ENCODE measurements around the gene CLCN1. TPM values are rescaled to one million over a fixed set of nuclear protein-coding genes. Genes with fewer than 3 reads are reported as not detected.
A peak's percentile ranks its signal among the peaks of the same experiment; 100 is the strongest.
"Not testable (repeated sequence)": the region's sequence is repeated elsewhere in the genome, so short reads cannot be mapped to it uniquely, and the experiment has no call there.

Gene CLCN1
- polyA plus RNA-seq, 4 donors = 0.19 to 24.9 TPM; not detected in 2

DNA sequence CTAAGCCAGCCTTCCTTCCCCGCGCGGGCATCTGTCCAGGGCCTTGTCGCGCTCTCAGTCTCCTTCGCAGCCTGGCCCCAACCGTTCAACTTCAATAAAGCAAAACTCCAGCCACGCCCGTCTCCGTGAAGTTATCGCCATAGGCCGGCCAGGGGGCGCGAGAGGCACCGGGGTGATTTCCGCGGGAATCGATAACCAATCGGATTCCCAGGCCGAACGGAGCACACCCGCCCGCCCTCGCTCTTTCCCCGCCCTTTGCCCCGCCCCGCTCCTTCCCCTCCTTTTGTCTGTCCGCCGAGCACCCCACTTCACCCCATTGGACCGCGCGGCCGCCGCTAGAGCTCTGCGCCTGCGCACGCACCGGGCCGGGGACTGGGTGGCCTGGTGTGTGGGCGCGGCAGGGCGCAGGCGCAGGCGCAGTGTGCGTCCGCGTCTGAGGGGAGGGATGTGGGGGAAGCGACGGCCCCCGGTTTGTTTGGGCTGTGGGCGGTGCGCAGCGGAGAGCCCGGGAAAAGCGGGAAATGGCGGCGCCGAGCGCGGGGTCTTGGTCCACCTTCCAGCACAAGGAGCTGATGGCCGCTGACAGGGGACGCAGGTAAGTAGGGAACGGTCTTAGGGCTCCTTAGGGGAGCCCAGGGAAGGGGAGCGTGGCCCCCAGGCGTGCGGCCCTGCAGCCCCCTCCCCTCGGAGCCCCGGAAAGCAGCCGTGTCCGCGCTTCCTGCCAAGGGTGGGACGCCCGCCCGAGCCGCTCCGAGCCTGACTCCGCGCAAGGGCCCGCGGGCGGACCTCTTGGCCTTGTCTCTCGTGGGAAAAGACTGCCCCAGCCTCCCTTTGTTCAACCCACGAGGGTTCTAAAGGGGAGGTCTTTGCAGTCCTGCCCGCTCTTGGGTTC lies 27.7 kb upstream of the CLCN1 start, which contains the start of gene CASP2:
Gene CASP2 (plus strand): TSS at position 417 of the 892 bp plus-strand sequence. CDS start 105 bp downstream, at position 522.
- H3K27me3 ChIP-seq (ENCODE audit: control insufficient read depth in 3 of 3, insufficient read depth in 3 of 3, low read length in 3 of 3) = no peaks in the 10 kb centered on the region
- H3K36me3 ChIP-seq (ENCODE audit: control insufficient read depth in 3 of 3, insufficient read depth in 2 of 3, low read depth in 1 of 3, low read length in 3 of 3) = peaks cover 2 to 34% (median 5%) of the 10 kb centered on the region in 3 donors
- no peak for FAIRE-seq
- 2 to 7% (median 3%) methylated on average over 57 to 84 of the region's 84 CpGs for WGBS, 3 donors
- peak; percentile 98 to 99 for DNase-seq
- peak within 1 kb of the TSS; percentile 66 to 88 (median 82) for H3K4me3 ChIP-seq (ENCODE audit: low read depth in 1 of 3, low read length in 3 of 3)
- peaks cover 0 to 7% of the 10 kb centered on the region in 2 donors for H3K9me3 ChIP-seq (ENCODE audit: control insufficient read depth in 2 of 2, insufficient read depth in 1 of 2, low read depth in 1 of 2, low read length in 1 of 2)
- peaks cover 9 to 49% (median 9%) of the 10 kb centered on the region in 3 donors for H3K4me1 ChIP-seq (ENCODE audit: control insufficient read depth in 3 of 3, insufficient read depth in 2 of 3, low read depth in 1 of 3, low read length in 2 of 3)
- H3K27ac ChIP-seq (ENCODE audit: low read depth in 1 of 3, low read length in 2 of 3) = peak within 1 kb of the TSS; percentile 57 to 89 (median 89)

DNA sequence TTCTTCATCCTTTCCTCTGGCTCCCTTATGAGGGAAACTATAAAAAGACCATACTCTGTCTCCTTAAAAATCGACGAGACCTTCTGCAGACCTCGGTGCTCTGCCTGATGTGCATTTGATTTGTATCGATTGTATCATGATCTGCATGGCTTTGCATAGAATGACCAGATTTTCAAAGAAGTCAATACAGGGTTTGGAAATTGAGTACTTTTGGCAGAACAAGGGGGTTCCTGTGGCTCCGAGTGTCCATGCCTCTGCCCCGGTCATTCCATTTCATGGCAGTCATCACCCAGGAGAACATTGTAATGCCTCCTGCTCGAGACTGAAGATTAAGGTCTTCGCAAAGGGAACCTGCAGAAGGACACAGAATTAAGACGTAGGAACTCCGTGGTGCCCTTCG lies 27.1 kb upstream of the CLCN1 start:
- no peak for FAIRE-seq
- H3K27ac ChIP-seq (ENCODE audit: low read depth in 1 of 3, low read length in 2 of 3) = peak overlapping the region in 2 of 3 donors; percentile 89

DNA sequence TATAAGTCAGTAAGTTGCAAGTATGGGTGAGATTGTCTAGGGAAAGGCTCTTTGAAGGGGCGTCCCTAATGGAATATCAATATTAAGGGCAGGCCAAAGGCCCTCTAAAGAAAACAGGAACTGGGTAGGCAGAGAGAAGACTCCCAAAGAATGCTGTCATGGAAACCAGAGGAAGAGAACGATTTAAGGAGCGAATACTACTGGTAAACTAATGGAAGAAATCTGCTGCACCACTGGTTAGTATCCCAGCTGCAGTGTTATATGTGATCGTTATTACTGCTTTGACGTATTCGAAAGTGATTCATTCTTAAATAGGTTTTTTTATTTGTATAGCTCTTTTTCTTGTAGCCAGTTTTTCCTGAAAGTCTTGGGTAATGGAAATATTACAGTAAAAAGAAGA lies 26.5 kb upstream of the CLCN1 start:
- Histone ChIP-seq H3K4me3 (ENCODE audit: low read depth in 1 of 3, low read length in 3 of 3) (peak overlapping the region in 2 of 3 donors; percentile 65 to 82), H3K27me3 (ENCODE audit: control insufficient read depth in 3 of 3, insufficient read depth in 3 of 3, low read length in 3 of 3) (no peaks in the 10 kb centered on the region), H3K4me1 (ENCODE audit: control insufficient read depth in 3 of 3, insufficient read depth in 2 of 3, low read depth in 1 of 3, low read length in 2 of 3) (peaks cover 6 to 37% (median 9%) of the 10 kb centered on the region in 3 donors), H3K27ac (ENCODE audit: low read depth in 1 of 3, low read length in 2 of 3) (no peak overlapping the region), H3K9me3 (ENCODE audit: control insufficient read depth in 2 of 2, insufficient read depth in 1 of 2, low read depth in 1 of 2, low read length in 1 of 2) (peaks cover 0 to 7% of the 10 kb centered on the region in 2 donors), H3K36me3 (ENCODE audit: control insufficient read depth in 3 of 3, insufficient read depth in 2 of 3, low read depth in 1 of 3, low read length in 3 of 3) (peaks cover 6 to 43% (median 13%) of the 10 kb centered on the region in 3 donors)
- DNase-seq (no peak), FAIRE-seq (no peak)
- WGBS, 3 donors = 3 to 12% (median 3%) methylated on average over 6 of the region's 6 CpGs

More for the DNA sequence above, 27.1 kb upstream of the CLCN1 start:
- peaks cover 0 to 7% of the 10 kb centered on the region in 2 donors for H3K9me3 ChIP-seq (ENCODE audit: control insufficient read depth in 2 of 2, insufficient read depth in 1 of 2, low read depth in 1 of 2, low read length in 1 of 2)
- peaks cover 7 to 43% (median 9%) of the 10 kb centered on the region in 3 donors for H3K4me1 ChIP-seq (ENCODE audit: control insufficient read depth in 3 of 3, insufficient read depth in 2 of 3, low read depth in 1 of 3, low read length in 2 of 3)
- H3K27me3 ChIP-seq (ENCODE audit: control insufficient read depth in 3 of 3, insufficient read depth in 3 of 3, low read length in 3 of 3) = no peaks in the 10 kb centered on the region
- peaks cover 2 to 41% (median 8%) of the 10 kb centered on the region in 3 donors for H3K36me3 ChIP-seq (ENCODE audit: control insufficient read depth in 3 of 3, insufficient read depth in 2 of 3, low read depth in 1 of 3, low read length in 3 of 3)
- no peak for DNase-seq
- H3K4me3 ChIP-seq (ENCODE audit: low read depth in 1 of 3, low read length in 3 of 3) = peak overlapping the region; percentile 65 to 88 (median 82)
- WGBS, 3 donors = 1% methylated on average over 11 of the region's 11 CpGs

DNA sequence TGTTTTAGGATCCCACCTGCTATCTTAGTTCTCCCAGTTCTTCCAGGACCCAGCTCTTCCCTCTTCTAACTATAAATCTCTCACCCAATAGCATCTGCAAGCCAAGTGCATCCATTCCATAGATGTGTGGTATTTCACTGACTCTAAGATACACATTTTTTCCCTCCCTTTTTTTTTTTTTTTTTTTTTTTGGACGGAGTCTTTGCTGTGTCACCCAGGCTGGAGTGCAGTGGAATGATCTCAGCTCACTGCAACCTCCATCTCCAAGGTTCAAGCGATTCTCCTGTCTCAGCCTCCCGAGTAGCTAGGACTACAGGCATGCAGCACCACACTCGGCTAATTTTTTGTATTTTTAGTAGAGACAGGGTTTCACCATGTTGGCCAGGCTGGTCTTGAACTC lies 26.0 kb upstream of the CLCN1 start:
- not testable (repeated sequence) for FAIRE-seq; H3K27me3 ChIP-seq (ENCODE audit: control insufficient read depth in 3 of 3, insufficient read depth in 3 of 3, low read length in 3 of 3); DNase-seq; H3K27ac ChIP-seq (ENCODE audit: low read depth in 1 of 3, low read length in 2 of 3); H3K4me3 ChIP-seq (ENCODE audit: low read depth in 1 of 3, low read length in 3 of 3); H3K9me3 ChIP-seq (ENCODE audit: control insufficient read depth in 2 of 2, insufficient read depth in 1 of 2, low read depth in 1 of 2, low read length in 1 of 2)
- Histone ChIP-seq H3K4me1 (ENCODE audit: control insufficient read depth in 3 of 3, insufficient read depth in 2 of 3, low read depth in 1 of 3, low read length in 2 of 3) (peaks cover 6 to 36% (median 9%) of the 10 kb centered on the region in 3 donors), H3K36me3 (ENCODE audit: control insufficient read depth in 3 of 3, insufficient read depth in 2 of 3, low read depth in 1 of 3, low read length in 3 of 3) (peaks cover 9 to 45% (median 16%) of the 10 kb centered on the region in 3 donors)
- 41 to 54% (median 52%) methylated on average over 3 to 4 of the region's 4 CpGs for WGBS, 3 donors

DNA sequence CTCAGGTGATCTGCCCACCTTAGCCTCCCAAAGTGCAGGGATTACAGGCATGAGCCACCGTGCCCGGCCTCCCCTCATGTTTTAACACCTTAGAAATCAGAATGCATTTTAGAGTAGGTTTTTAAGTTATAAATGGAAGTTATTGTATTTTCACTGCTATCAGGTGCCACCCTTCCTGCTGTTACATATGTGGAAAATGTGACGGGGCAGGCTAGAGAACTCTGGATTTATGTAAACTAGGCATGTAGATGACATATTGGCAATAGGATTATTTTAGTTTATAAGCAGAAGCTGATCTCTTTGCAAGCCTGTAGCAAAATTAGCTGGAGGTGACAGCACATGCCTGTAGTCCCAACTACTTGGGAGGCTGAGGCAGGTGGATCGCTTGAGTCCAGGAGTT lies 25.6 kb upstream of the CLCN1 start:
- Histone ChIP-seq H3K9me3 (ENCODE audit: control insufficient read depth in 2 of 2, insufficient read depth in 1 of 2, low read depth in 1 of 2, low read length in 1 of 2) (peaks cover 0 to 7% of the 10 kb centered on the region in 2 donors), H3K36me3 (ENCODE audit: control insufficient read depth in 3 of 3, insufficient read depth in 2 of 3, low read depth in 1 of 3, low read length in 3 of 3) (peaks cover 9 to 48% (median 16%) of the 10 kb centered on the region in 3 donors)
- FAIRE-seq = no peak

DNA sequence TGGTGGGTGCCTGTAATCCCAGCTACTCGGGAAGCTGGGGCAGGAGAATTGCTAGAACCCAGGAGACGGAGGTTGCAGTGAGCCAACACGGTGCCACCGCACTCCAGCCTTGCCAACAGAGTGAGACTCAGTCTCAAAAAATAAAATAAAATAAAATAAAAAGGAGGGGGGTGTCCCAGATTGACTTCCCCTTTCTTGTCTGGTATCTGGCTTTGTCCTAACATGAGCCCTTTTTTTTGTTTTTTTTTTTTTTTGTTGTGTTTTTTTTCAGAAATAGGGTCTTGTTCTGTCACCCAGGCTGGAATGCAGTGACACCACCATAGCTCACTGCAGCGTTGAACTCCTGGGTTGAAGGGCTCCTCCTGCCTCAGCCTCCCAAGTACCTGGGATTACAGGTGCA lies 23.0 kb upstream of the CLCN1 start:
- H3K9me3 ChIP-seq (ENCODE audit: control insufficient read depth in 2 of 2, insufficient read depth in 1 of 2, low read depth in 1 of 2, low read length in 1 of 2) = peaks cover 0 to under 1% of the 10 kb centered on the region in 2 donors
- FAIRE-seq = no peak
- peaks cover 7 to 22% (median 9%) of the 10 kb centered on the region in 3 donors for H3K4me1 ChIP-seq (ENCODE audit: control insufficient read depth in 3 of 3, insufficient read depth in 2 of 3, low read depth in 1 of 3, low read length in 2 of 3)
- WGBS, 3 donors = 96 to 97% (median 97%) methylated on average over 5 of the region's 5 CpGs
- H3K27me3 ChIP-seq (ENCODE audit: control insufficient read depth in 3 of 3, insufficient read depth in 3 of 3, low read length in 3 of 3) = no peaks in the 10 kb centered on the region
- peaks cover 9 to 34% (median 16%) of the 10 kb centered on the region in 3 donors for H3K36me3 ChIP-seq (ENCODE audit: control insufficient read depth in 3 of 3, insufficient read depth in 2 of 3, low read depth in 1 of 3, low read length in 3 of 3)
- H3K27ac ChIP-seq (ENCODE audit: low read depth in 1 of 3, low read length in 2 of 3) = no peak overlapping the region
- no peak for DNase-seq
- H3K4me3 ChIP-seq (ENCODE audit: low read depth in 1 of 3, low read length in 3 of 3) = no peak overlapping the region

More for the DNA sequence above, 25.6 kb upstream of the CLCN1 start:
- WGBS, 3 donors = 35 to 61% (median 45%) methylated on average over 4 of the region's 4 CpGs
- no peak for DNase-seq
- Histone ChIP-seq H3K27me3 (ENCODE audit: control insufficient read depth in 3 of 3, insufficient read depth in 3 of 3, low read length in 3 of 3) (no peaks in the 10 kb centered on the region), H3K4me1 (ENCODE audit: control insufficient read depth in 3 of 3, insufficient read depth in 2 of 3, low read depth in 1 of 3, low read length in 2 of 3) (peaks cover 6 to 36% (median 9%) of the 10 kb centered on the region in 3 donors), H3K27ac (ENCODE audit: low read depth in 1 of 3, low read length in 2 of 3) (no peak overlapping the region), H3K4me3 (ENCODE audit: low read depth in 1 of 3, low read length in 3 of 3) (no peak overlapping the region)

DNA sequence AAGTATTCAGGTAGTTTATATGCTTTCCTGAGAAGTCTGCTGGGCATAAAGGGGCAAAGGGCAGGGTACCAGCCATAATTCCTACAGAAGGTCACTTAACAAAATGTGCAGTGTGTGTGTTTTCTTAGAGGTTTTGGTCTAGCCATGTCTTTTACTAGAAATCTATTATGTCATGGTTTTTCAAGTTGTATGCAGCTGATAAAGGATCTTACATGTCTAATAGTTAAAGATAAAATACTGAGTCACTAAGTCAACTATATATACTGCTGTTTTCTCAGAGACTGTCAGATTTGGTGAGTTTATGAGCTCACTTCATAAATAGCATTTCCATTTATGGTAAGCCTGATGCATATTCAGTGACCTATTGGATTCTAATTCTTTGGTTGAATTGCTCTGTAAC lies 20.0 kb upstream of the CLCN1 start:
- Histone ChIP-seq H3K36me3 (ENCODE audit: control insufficient read depth in 3 of 3, insufficient read depth in 2 of 3, low read depth in 1 of 3, low read length in 3 of 3) (peaks cover 22 to 48% (median 25%) of the 10 kb centered on the region in 3 donors), H3K4me1 (ENCODE audit: control insufficient read depth in 3 of 3, insufficient read depth in 2 of 3, low read depth in 1 of 3, low read length in 2 of 3) (peaks cover 0 to 13% (median 3%) of the 10 kb centered on the region in 3 donors), H3K27me3 (ENCODE audit: control insufficient read depth in 3 of 3, insufficient read depth in 3 of 3, low read length in 3 of 3) (no peaks in the 10 kb centered on the region), H3K9me3 (ENCODE audit: control insufficient read depth in 2 of 2, insufficient read depth in 1 of 2, low read depth in 1 of 2, low read length in 1 of 2) (no peaks in the 10 kb centered on the region), H3K27ac (ENCODE audit: low read depth in 1 of 3, low read length in 2 of 3) (peak overlapping the region in 1 of 3 donors; percentile 70), H3K4me3 (ENCODE audit: low read depth in 1 of 3, low read length in 3 of 3) (no peak overlapping the region)
- DNase-seq (peak in 1 of 2 donors; percentile 63), FAIRE-seq (no peak)

DNA sequence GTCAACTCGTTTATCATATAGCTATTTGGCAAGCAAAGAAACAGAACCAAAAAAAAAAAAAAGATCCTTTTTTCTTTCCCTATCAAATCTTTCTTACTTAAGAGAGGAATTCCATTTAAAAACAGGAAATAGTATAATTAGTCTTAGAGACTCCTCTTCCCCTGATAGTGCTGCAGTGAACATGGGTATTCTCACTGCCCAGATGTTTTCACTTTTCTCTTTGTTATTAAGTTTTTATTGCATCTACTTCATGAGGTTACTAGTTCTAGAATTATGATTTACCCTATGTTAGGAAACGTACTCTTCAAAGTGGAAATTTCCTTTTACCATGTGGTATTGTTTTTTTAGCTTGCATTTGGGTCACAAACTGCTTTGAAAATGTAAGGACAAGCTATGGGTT lies 19.2 kb upstream of the CLCN1 start:
- FAIRE-seq = no peak

More for the DNA sequence above, 19.2 kb upstream of the CLCN1 start:
- Histone ChIP-seq H3K4me1 (ENCODE audit: control insufficient read depth in 3 of 3, insufficient read depth in 2 of 3, low read depth in 1 of 3, low read length in 2 of 3) (peaks cover 0 to 13% (median 3%) of the 10 kb centered on the region in 3 donors), H3K9me3 (ENCODE audit: control insufficient read depth in 2 of 2, insufficient read depth in 1 of 2, low read depth in 1 of 2, low read length in 1 of 2) (no peaks in the 10 kb centered on the region), H3K4me3 (ENCODE audit: low read depth in 1 of 3, low read length in 3 of 3) (no peak overlapping the region), H3K36me3 (ENCODE audit: control insufficient read depth in 3 of 3, insufficient read depth in 2 of 3, low read depth in 1 of 3, low read length in 3 of 3) (peaks cover 22 to 48% (median 25%) of the 10 kb centered on the region in 3 donors), H3K27me3 (ENCODE audit: control insufficient read depth in 3 of 3, insufficient read depth in 3 of 3, low read length in 3 of 3) (no peaks in the 10 kb centered on the region), H3K27ac (ENCODE audit: low read depth in 1 of 3, low read length in 2 of 3) (peak overlapping the region in 1 of 3 donors; percentile 70)
- DNase-seq = no peak
- WGBS, 3 donors = 40 to 69% (median 66%) methylated on average over 2 of the region's 2 CpGs

Measured in small intestine (tissue), 7 donors.